T47D (cell line): ENCODE measurements around the gene LGALS14.
"Not testable (repeated sequence)": the region's sequence is repeated elsewhere in the genome, so short reads cannot be mapped to it uniquely, and the experiment has no call there.

ENCODE experiments used
- DNase-seq, 2 experiments: peaks; one replicate each; pipeline versions ENCODE4 v3.0.0 to v3.0.0-alpha.2; 2011 to 2012; ENCODE audit warnings: low read depth in 1 of 2, low spot score in 1 of 2
- JUND ChIP-seq: IDR thresholded peaks from 2 replicates; pipeline ENCODE4 v1.6.1; 2012; ENCODE audit warnings: low read depth
- in situ Hi-C: cut with HindIII; loops from 2 replicates; pipeline ENCODE4 v1.10.0; 2016; ENCODE audit warnings: low sequenced_read_pairs, low pct_unique_long_range_greater_than_20kb

The LGALS14 gene, protein sequence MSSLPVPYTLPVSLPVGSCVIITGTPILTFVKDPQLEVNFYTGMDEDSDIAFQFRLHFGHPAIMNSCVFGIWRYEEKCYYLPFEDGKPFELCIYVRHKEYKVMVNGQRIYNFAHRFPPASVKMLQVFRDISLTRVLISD

DNA sequence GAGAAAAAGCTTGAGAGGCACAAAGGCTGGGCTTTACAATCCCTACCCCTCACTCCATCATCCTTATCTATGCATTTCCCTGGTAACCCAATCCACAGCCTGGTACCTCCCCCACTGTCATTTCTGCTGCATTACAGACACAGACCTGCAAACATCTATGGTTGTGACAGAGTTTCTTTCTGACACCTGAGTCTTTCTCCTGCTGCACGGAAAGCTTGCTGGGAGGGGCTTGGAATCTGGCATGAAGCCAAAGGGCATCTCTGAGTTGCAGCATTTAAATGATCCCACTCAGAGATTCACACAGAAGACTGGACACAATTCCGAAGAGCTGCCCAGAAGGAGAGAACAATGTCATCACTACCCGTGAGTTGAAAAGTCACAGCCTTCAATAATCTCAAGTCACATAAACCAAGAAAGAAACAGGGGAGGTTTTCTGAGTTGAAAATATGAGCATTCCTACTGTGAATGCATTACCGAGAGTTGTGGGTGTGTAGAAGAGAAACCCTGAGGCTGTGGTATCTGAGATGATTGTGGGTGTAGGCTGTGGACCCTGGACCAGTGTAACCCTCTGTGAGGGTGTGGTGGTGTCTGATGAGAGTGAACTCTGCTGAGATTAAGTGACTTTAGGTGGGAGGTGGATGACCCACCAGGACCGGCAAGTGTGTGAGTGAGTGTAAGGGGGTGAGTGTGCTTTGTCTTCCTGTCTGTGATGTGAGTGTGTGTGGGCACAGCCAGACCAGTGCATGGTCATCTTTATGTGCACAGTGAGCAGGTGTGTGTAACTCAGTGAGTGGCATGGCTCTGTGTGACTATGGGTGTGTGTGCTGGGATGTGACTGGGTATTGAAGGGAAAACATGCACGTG is at the start of gene LGALS14:
Gene LGALS14, plus strand, starts transcription at position 301 of the 864 bp plus-strand sequence. Its CDS starts 48 bp downstream, at position 349.
- no peak for DNase-seq
- in situ Hi-C loops: no loop called here
- no peak for TF ChIP-seq JUND

DNA sequence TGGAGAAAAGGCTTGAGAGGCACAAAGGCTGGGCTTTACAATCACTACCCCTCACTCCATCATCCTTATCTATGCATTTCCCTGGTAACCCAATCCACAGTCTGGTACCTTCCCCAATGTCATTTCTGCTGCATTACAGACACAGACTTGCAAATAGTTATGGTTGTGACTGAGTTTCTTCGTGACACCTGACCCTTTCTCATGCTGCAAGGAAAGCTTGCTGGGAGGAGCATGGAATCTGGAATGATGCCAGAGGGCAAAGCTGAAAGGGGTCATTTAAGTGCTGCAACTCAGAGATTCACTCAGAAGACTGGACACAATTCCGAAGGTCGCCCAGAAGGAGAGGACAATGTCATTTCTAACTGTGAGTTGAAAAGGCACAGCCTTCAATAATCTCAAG is 48.7 kb upstream of the LGALS14 start, which contains the start of gene LGALS16:
Gene LGALS16, plus strand, starts transcription at position 301 of the 400 bp plus-strand sequence. Its CDS starts 49 bp downstream, at position 350.
- no peak for TF ChIP-seq JUND
- DNase-seq: no peak
- in situ Hi-C loops: no loop called here

DNA sequence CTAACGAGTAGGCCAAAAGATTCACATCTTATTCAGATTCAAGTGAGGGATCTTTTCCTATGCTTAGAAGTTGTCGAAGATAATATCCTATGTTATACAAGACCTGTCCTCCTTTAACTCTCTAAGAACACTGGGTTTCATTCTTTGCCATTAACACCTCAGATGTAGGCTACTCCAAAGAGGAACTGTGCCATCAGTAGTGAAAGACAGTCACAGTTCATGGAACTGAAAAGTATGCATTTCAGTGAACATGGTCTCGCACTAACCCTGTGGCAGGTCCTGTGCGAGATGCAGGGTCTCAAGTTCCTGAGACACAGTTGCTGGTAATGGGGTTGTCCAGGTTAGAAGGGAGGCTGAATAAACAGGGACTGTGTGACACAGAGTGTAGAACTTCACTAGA is 44.5 kb upstream of the LGALS14 start:
- in situ Hi-C loops: no loop called here
- TF ChIP-seq JUND: no peak
- no peak for DNase-seq

DNA sequence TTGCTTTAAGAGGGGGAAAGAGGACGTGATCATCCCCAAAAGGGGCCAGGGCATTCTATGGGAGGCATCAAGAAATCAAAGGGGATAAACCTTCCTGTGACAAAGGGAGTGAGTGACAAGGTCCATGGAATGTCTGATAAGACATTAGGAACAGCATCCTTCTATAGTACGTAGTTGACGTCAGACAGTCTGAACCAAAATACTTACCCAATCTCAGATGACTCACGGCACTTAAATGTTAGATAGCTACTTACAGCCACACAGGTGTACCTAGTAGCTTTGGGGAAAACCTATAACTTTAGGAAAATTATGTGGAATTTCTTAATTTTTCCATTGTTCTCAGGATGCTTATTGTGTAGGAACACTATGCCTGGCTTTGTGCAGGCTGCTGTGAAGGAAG is 43.6 kb upstream of the LGALS14 start:
- in situ Hi-C loops: no loop called here
- no peak for DNase-seq
- TF ChIP-seq JUND: no peak

DNA sequence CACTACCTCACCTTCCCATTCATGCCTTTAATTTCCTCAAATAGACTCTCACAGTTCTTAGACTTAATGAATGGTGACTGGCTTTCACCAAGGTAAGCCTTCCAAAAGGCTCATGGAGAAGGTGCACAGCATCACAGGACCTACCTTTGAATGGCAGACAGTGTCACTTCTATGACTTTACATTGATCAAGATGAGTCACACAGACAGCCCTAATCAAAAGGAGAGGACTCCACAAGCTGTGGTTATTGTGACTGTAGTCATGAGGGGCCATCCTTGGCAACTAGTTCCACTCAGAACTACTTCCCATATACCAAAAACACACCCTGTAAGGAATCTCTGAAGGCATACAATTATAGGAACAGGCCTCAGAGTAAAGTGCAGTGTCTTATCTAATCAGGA is 42.7 kb upstream of the LGALS14 start:
- TF ChIP-seq JUND: no peak
- no peak for DNase-seq
- in situ Hi-C loops: no loop called here

DNA sequence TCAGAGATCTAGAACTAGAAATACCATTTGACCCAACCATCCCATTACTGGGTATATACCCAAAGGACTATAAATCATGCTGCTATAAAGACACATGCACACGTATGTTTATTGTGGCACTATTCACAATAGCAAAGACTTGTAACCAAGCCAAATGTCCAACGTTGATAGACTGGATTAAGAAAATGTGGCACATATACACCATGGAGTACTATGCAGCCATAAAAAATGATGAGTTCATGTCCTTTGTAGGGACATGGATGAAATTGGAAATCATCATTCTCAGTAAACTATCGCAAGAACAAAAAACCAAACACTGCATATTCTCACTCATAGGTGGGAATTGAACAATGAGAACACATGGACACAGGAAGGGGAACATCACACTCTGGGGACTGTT is 34.4 kb upstream of the LGALS14 start:
- DNase-seq, in situ Hi-C loops: not testable (repeated sequence)

DNA sequence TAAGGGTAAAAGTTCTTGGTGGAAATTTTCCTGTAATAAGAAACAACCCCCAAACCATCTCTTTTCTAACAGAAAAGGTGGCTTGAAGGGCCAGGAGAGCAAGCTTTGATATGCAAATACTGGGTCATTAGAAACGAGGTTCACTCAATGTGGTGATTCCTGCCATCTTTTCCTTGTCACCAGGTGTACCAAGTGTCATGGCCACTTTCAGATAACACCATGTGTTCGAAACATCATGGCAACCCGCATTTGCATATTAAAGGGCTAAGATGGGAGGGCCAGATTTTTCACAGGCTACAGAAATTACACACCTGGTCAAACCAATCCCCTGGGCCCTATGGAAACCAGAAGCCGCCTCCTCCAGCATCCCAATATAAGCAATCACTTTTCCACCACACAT is 33.3 kb upstream of the LGALS14 start:
- no peak for DNase-seq
- no peak for TF ChIP-seq JUND
- in situ Hi-C loops: no loop called here

DNA sequence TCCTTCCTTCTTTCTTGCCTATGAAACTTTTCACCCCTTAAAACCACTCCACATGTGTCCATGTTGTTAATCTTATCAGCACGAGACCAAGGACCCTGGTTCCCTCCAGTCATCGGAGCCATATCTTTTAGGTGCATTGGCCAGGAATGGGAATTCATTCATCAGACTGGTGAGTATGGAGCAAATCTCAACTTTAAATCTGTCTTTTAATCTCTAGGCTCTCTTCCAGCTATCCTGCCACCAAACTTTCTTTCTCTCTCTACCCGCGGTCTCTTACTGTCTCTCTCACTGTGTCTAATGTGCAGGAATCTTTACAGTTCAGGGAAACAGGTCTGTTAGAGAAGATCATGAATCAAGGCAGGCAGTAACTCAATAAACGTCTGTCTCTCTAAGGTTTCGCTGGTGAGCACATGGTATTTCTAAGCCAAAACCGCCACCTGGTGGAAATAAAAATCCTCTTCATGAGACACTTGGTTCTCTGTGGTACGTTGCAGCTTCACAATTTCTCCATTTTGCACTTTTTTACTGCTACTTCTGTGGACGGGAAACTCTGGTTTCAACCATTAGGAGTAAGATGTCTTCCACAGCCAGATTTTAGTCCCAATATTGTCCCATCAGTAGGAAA is 32.4 kb upstream of the LGALS14 start:
- peak; percentile 11 to 73 for DNase-seq
- TF ChIP-seq JUND: no peak
- in situ Hi-C loops: no loop called here

DNA sequence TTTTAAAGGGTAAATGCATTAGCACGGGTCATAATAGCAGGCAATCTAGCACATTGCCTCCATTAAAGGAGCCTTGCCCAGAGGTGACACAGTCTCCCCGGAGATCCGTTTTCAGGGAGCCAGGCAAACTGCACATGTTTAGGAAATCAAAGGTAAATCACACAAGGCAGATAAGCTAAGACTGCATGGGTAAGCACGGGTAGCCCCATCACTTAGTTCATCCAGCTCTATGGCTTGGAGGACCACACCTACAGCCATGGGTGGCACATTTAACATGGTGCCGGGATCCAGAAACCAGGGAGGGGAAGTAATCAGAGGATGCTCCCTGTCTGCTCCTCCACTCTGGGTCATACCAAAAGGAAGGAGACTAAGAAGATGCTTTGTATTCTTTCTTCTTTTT is 31.8 kb upstream of the LGALS14 start:
- no peak for TF ChIP-seq JUND
- in situ Hi-C loops: no loop called here
- DNase-seq: no peak

DNA sequence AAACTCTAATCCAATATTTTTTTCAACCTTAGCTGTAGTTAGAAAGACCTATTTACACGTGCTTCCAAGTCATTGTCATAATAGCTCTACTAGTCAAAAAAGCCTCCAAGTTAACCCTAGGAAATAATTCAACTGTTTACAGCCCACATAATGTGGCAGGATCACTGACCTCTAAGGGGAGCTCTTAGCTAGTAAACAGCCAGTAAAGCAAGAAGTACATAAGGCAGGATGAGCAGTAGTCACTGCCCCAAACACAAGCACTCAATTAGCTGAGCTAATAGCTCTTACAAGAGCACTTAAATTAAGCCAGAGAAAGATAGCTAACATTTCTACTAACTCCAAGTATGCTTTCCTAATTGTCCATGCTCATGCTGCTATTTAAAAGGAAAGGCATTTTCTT is 30.4 kb upstream of the LGALS14 start:
- in situ Hi-C loops: not testable (repeated sequence)
- peak in 1 of 2 experiments; percentile 48 for DNase-seq

DNA sequence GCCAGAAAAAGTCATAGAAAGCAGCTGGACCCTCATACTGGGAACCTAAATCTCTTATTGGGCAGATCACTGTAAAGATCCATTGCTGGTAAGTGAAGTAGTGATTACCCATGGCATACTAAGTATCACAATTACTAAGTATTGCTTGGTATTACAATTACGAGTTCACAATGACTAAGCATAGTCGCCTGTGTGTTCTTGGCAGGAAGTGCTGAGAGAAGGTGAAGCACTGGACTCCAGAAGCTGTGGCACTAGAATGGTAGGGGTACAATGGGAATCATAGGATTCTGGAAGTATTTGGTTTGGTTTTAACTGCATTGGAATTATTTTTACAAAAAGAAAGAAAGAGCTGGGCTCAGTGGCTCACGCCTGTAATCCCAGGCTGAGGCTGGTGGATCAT is 28.3 kb upstream of the LGALS14 start:
- TF ChIP-seq JUND: no peak
- DNase-seq: no peak
- in situ Hi-C loops: no loop called here

DNA sequence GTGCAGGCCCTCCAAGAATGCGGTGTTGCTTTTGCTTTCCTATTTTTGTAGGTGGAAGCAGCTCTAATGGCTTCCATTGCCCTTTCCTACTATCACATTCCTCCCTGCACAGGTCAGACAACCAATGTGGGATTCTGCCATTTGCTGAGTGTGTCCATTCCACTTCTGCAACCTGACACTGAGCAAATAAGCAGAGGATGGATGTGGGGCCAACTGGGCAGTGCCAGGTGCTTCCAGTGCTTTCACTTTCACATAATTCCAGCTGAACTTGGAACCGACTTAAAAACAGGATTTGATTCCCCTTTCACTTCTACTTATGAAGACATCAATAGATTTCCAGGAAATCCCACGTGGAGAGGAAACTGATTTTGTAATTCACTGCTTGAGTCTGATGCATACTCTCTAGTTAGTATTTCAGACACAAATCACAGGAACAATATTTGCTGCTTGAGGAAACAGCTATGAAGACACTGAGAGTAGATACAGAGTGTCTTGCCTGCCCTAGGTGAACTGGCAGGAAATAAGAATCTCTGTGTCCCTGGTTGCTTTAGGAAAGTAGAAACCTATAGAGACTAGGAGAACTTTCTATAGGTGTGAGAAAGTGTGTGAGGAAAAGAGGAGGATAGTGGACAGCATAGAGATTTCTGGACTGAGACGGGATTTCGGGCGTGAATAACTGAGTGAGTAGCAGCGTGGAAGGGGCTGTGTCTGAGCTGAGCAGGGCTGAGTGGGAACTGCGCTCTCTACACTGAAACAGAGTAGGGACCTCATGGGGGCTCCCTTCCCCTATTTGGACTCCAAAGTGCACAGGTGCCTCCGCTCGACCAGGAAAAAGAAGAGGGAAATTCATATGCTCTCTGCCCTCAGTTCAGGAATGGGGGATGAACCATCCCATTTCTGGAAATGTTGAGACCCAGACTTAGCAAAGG is 26.1 kb upstream of the LGALS14 start:
- no peak for TF ChIP-seq JUND
- in situ Hi-C loops: no loop called here
- DNase-seq: peak; percentile 34 to 90
